DOHH2 (cell line): ENCODE measurements around the gene RPL35.

Experiments used
- CTCF ChIP-seq: fragments of 200-600 bp; sonication (generic); IDR thresholded peaks from one replicate; pipeline ENCODE4 v1.5.1; 2014; ENCODE audit warnings: antibody characterized with exemption, mild to moderate bottlenecking, low read depth, low read length; ENCODE audit not compliant: poor library complexity, severe bottlenecking
- EZH2phosphoT487 ChIP-seq: fragments of 200-600 bp; sonication (generic); IDR thresholded peaks from 2 replicates; pipeline ENCODE4 v1.6.1; 2017; ENCODE audit warnings: borderline replicate concordance, mild to moderate bottlenecking, antibody characterized with exemption, low read length, moderate library complexity, mixed read lengths

- TF ChIP-seq CTCF (no peak), EZH2phosphoT487 (no peak)
Measured at GRCh38 chr9:124857533-124858162, 4.1 kb downstream of the RPL35 start.
